ENCODE measurements around the gene PDE4DIP.
"Not testable (repeated sequence)": the region's sequence is repeated elsewhere in the genome, so short reads cannot be mapped to it uniquely, and the experiment has no call there.

DNA sequence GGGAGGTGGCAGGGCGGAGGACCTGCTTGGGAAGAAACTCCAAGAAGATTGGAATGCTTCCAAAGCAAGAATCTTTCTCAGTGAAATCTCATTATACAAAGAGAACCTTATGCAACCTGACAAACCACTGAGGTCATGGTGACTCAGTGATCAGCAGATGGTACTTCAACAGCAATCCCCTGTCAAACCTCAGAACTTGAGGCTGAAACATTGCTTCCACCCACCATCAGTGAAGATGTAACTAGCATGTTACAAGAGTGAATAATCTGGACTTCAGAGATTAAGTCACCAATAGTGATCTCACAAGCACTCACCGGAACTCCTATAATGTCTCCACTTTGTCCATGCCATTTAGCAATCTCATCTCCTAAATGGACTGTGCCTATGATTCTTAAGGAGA is 148.1 kb downstream of the PDE4DIP start:
- not testable (repeated sequence) for TF ChIP-seq CTCF (IDR thresholded peaks at IDR 0.05 in 4 of 5, conservative IDR thresholded peaks at IDR 0.05 in 1 of 5); POLR2A (IDR thresholded peaks at IDR 0.05)
